ENCODE measurements around the gene CYBB.

The CYBB gene

DNA sequence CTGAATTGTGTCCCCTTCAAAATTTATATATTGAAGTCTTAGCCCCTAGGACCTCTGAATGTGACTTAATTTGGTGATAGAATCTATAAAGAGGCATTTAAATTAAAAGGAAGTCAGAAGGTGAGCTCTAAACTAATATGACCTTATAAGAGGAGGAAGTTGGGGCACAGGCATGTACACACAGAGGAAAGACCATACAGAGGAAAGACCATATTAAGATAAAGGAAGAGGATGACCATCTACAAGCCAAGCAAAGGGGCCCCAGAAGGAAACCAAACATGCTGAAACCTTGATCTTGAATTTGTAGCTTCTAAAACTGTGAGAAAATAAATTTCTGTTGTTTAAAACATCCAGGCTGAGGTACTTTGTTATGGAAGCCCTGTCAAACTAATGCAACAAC, 26.9 kb upstream of the CYBB start:
- H3F3A ChIP-seq (ENCODE audit: insufficient read depth): peaks cover 6% of the 10 kb centered on the region; the same call in 1 of the 2 replicates
- no peaks in the 10 kb centered on the region for H4K20me1 ChIP-seq (ENCODE audit: low read depth, low read length)
- H3K9me3 ChIP-seq (ENCODE audit: insufficient read depth, low read length): no peaks in the 10 kb centered on the region
- H3K9me2 ChIP-seq (replicated peaks; ENCODE audit: insufficient read depth, low read length): no peaks in the 10 kb centered on the region
- H3K4me3 ChIP-seq (ENCODE audit: insufficient read depth, low read length, poor library complexity, severe bottlenecking): no peak overlapping the region
- no peak for TF ChIP-seq EZH2phosphoT487 (conservative IDR thresholded peaks at IDR 0.05; ENCODE audit: low read length)
- TF ChIP-seq, protein P1, sequence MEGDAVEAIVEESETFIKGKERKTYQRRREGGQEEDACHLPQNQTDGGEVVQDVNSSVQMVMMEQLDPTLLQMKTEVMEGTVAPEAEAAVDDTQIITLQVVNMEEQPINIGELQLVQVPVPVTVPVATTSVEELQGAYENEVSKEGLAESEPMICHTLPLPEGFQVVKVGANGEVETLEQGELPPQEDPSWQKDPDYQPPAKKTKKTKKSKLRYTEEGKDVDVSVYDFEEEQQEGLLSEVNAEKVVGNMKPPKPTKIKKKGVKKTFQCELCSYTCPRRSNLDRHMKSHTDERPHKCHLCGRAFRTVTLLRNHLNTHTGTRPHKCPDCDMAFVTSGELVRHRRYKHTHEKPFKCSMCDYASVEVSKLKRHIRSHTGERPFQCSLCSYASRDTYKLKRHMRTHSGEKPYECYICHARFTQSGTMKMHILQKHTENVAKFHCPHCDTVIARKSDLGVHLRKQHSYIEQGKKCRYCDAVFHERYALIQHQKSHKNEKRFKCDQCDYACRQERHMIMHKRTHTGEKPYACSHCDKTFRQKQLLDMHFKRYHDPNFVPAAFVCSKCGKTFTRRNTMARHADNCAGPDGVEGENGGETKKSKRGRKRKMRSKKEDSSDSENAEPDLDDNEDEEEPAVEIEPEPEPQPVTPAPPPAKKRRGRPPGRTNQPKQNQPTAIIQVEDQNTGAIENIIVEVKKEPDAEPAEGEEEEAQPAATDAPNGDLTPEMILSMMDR (IDR thresholded peaks at IDR 0.05; ENCODE audit: insufficient read depth, low read length, poor library complexity, severe bottlenecking): no peak
- peak overlapping the region; percentile 40 for H2AFZ ChIP-seq (ENCODE audit: low read depth, low read length, severe bottlenecking)
- peak overlapping the region; percentile 96 for H3K27ac ChIP-seq (ENCODE audit: low read depth, low read length)
- no peaks in the 10 kb centered on the region for H3K79me2 ChIP-seq (ENCODE audit: insufficient read depth, low read length)
- no peak overlapping the region for H3K9ac ChIP-seq (ENCODE audit: low read length)
- H3K4me2 ChIP-seq (ENCODE audit: low read depth, low read length, poor library complexity, severe bottlenecking): peak overlapping the region; percentile 12
- H3K36me3 ChIP-seq (ENCODE audit: low read length): no peaks in the 10 kb centered on the region
- no peaks in the 10 kb centered on the region for H3K27me3 ChIP-seq (ENCODE audit: low read length)

DNA sequence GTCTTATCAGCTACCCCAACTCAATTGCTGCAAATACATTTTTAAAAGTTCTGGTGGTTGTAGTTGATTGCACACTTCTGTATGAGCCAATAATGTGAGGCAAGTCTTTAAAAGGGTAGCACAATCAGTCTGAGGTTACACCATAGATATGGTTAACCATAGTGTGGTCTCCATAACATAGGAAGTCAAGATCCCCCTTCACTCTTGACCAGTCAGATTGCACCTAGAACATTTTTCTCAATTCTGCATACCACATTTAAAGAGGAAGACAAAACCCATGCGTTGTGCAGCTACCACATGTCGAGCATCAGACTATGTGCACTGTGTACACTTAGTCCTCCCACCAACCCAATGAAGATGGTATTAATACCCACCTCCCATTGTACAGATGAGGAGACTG, 26.5 kb upstream of the CYBB start:
- H2AFZ ChIP-seq (ENCODE audit: low read depth, low read length, severe bottlenecking): peak overlapping the region; percentile 40
- no peak overlapping the region for H3K4me3 ChIP-seq (ENCODE audit: insufficient read depth, low read length, poor library complexity, severe bottlenecking)

DNA sequence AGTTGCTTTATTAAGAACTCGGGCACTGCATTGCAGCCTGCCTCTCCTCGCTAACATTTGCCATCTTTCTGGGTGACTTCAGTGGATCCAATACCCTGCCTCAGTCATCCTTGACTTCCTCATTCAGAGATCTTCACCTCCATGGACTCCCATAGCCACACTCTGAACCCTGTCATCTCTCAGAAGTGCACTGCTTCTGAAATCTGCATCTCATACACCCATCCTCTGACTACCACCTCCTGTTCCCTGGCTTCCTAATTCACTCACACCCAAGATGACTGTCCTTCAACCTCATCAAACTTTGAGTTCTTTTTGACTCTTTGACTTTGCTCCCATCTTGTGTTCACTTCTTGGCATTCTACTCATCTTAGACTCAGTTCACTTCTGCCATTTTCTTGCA, 25.3 kb upstream of the CYBB start:
- peak overlapping the region; percentile 40 for H3K9ac ChIP-seq (ENCODE audit: low read length)
- peak overlapping the region; percentile 56 for H3K4me2 ChIP-seq (ENCODE audit: low read depth, low read length, poor library complexity, severe bottlenecking)

More for the DNA sequence above, 26.5 kb upstream of the CYBB start:
- no peak for TF ChIP-seq EZH2phosphoT487 (conservative IDR thresholded peaks at IDR 0.05; ENCODE audit: low read length)
- TF ChIP-seq, protein P1 (IDR thresholded peaks at IDR 0.05; ENCODE audit: insufficient read depth, low read length, poor library complexity, severe bottlenecking): no peak
- peaks cover 6% of the 10 kb centered on the region; the same call in 1 of the 2 replicates for H3F3A ChIP-seq (ENCODE audit: insufficient read depth)
- H3K9me3 ChIP-seq (ENCODE audit: insufficient read depth, low read length): no peaks in the 10 kb centered on the region
- peak overlapping the region; percentile 56 for H3K4me2 ChIP-seq (ENCODE audit: low read depth, low read length, poor library complexity, severe bottlenecking)
- H3K36me3 ChIP-seq (ENCODE audit: low read length): no peaks in the 10 kb centered on the region
- peak overlapping the region; percentile 96 for H3K27ac ChIP-seq (ENCODE audit: low read depth, low read length)
- H4K20me1 ChIP-seq (ENCODE audit: low read depth, low read length): no peaks in the 10 kb centered on the region
- no peaks in the 10 kb centered on the region for H3K27me3 ChIP-seq (ENCODE audit: low read length)
- H3K79me2 ChIP-seq (ENCODE audit: insufficient read depth, low read length): no peaks in the 10 kb centered on the region
- no peak overlapping the region for H3K9ac ChIP-seq (ENCODE audit: low read length)
- H3K9me2 ChIP-seq (replicated peaks; ENCODE audit: insufficient read depth, low read length): no peaks in the 10 kb centered on the region

More for the DNA sequence above, 25.3 kb upstream of the CYBB start:
- Histone ChIP-seq H3K4me3 (ENCODE audit: insufficient read depth, low read length, poor library complexity, severe bottlenecking) (peak overlapping the region; percentile 31), H2AFZ (ENCODE audit: low read depth, low read length, severe bottlenecking) (peak overlapping the region; percentile 14), H3K36me3 (ENCODE audit: low read length) (no peaks in the 10 kb centered on the region), H4K20me1 (ENCODE audit: low read depth, low read length) (no peaks in the 10 kb centered on the region), H3K9me3 (ENCODE audit: insufficient read depth, low read length) (no peaks in the 10 kb centered on the region), H3F3A (ENCODE audit: insufficient read depth) (peaks cover 6% of the 10 kb centered on the region; the same call in 1 of the 2 replicates), H3K9me2 (replicated peaks; ENCODE audit: insufficient read depth, low read length) (no peaks in the 10 kb centered on the region), H3K27ac (ENCODE audit: low read depth, low read length) (peak overlapping the region; percentile 96), H3K79me2 (ENCODE audit: insufficient read depth, low read length) (no peaks in the 10 kb centered on the region), H3K27me3 (ENCODE audit: low read length) (no peaks in the 10 kb centered on the region)
- TF ChIP-seq EZH2phosphoT487 (conservative IDR thresholded peaks at IDR 0.05; ENCODE audit: low read length): no peak
- TF ChIP-seq, protein P1 (IDR thresholded peaks at IDR 0.05; ENCODE audit: insufficient read depth, low read length, poor library complexity, severe bottlenecking): no peak

Measured in SU-DHL-6 (cell line).